Measurements from ENCODE around the gene FIP1L1.

The FIP1L1 gene

DNA sequence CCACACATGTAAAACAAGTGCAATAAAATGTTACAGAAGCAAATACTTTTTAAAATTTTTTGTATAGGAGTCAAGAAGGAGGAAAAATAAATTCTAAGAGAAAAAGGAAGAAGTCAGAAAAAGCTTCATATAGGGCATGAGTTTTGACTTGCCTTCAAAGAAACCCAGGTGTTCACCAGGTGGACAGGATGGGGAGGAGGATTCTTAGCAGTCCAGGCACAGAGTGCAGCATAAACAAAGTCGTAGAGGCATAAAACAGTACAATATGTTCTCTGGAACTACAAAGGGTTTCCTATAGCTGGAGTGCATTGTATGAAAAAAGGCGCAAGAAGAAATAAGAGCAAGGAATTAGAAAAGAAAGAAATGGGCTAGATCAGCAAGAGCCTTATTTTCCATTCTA, 9.7 kb upstream of the FIP1L1 start:
- H3K27me3 ChIP-seq (ENCODE audit: insufficient read depth, poor library complexity, severe bottlenecking), result no peaks in the 10 kb centered on the region
- H3K27ac ChIP-seq (replicated peaks), result no peak overlapping the region
- no peak for DNase-seq (ENCODE audit: low read depth in 1 of 2, low spot score in 1 of 2)
- H3K4me3 ChIP-seq (replicated peaks; ENCODE audit: insufficient read depth, low read length), result no peak overlapping the region
- TF ChIP-seq POLR2AphosphoS5 (IDR thresholded peaks at IDR 0.05; ENCODE audit: low read depth) (no peak), SPI1 (IDR thresholded peaks at IDR 0.05; ENCODE audit: borderline replicate concordance, low read depth) (no peak), GABPA (IDR thresholded peaks at IDR 0.05; ENCODE audit: low read depth) (no peak)
- TF ChIP-seq, protein P1, sequence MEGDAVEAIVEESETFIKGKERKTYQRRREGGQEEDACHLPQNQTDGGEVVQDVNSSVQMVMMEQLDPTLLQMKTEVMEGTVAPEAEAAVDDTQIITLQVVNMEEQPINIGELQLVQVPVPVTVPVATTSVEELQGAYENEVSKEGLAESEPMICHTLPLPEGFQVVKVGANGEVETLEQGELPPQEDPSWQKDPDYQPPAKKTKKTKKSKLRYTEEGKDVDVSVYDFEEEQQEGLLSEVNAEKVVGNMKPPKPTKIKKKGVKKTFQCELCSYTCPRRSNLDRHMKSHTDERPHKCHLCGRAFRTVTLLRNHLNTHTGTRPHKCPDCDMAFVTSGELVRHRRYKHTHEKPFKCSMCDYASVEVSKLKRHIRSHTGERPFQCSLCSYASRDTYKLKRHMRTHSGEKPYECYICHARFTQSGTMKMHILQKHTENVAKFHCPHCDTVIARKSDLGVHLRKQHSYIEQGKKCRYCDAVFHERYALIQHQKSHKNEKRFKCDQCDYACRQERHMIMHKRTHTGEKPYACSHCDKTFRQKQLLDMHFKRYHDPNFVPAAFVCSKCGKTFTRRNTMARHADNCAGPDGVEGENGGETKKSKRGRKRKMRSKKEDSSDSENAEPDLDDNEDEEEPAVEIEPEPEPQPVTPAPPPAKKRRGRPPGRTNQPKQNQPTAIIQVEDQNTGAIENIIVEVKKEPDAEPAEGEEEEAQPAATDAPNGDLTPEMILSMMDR (IDR thresholded peaks at IDR 0.05; ENCODE audit: insufficient read depth, low read length), result no peak
- TF ChIP-seq, protein P2, sequence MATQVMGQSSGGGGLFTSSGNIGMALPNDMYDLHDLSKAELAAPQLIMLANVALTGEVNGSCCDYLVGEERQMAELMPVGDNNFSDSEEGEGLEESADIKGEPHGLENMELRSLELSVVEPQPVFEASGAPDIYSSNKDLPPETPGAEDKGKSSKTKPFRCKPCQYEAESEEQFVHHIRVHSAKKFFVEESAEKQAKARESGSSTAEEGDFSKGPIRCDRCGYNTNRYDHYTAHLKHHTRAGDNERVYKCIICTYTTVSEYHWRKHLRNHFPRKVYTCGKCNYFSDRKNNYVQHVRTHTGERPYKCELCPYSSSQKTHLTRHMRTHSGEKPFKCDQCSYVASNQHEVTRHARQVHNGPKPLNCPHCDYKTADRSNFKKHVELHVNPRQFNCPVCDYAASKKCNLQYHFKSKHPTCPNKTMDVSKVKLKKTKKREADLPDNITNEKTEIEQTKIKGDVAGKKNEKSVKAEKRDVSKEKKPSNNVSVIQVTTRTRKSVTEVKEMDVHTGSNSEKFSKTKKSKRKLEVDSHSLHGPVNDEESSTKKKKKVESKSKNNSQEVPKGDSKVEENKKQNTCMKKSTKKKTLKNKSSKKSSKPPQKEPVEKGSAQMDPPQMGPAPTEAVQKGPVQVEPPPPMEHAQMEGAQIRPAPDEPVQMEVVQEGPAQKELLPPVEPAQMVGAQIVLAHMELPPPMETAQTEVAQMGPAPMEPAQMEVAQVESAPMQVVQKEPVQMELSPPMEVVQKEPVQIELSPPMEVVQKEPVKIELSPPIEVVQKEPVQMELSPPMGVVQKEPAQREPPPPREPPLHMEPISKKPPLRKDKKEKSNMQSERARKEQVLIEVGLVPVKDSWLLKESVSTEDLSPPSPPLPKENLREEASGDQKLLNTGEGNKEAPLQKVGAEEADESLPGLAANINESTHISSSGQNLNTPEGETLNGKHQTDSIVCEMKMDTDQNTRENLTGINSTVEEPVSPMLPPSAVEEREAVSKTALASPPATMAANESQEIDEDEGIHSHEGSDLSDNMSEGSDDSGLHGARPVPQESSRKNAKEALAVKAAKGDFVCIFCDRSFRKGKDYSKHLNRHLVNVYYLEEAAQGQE (IDR thresholded peaks at IDR 0.05; ENCODE audit: insufficient replicate concordance, low read depth), result no peak

DNA sequence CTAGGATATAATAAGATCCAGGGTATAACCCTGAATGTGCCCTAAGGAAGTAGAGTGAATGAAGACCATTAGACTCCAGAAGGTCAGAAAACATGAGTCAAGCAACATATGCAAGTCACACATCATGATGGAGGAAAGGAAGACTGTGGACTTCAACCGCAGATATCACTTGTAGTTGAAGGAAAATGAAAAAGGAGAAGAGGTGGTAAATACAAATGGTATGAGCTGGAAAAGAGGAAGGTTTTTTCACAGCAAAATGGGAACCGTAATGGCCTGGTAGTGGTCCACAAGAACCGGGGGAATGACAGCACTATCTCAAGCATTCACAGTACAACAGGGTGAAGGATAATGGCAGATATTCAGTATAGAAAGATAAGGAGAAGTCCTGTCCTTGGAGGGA, 6.4 kb upstream of the FIP1L1 start:
- peak overlapping the region; percentile 42 for H3K27ac ChIP-seq (replicated peaks)
- no peaks in the 10 kb centered on the region for H3K27me3 ChIP-seq (ENCODE audit: insufficient read depth, poor library complexity, severe bottlenecking)
- TF ChIP-seq, protein P2 (IDR thresholded peaks at IDR 0.05; ENCODE audit: insufficient replicate concordance, low read depth), result no peak
- TF ChIP-seq, protein P1 (IDR thresholded peaks at IDR 0.05; ENCODE audit: insufficient read depth, low read length), result no peak
- no peak for TF ChIP-seq GABPA (IDR thresholded peaks at IDR 0.05; ENCODE audit: low read depth)
- TF ChIP-seq POLR2AphosphoS5 (IDR thresholded peaks at IDR 0.05; ENCODE audit: low read depth), result no peak
- TF ChIP-seq SPI1 (IDR thresholded peaks at IDR 0.05; ENCODE audit: borderline replicate concordance, low read depth), result peak; percentile 69
- H3K4me3 ChIP-seq (replicated peaks; ENCODE audit: insufficient read depth, low read length), result no peak overlapping the region
- peak in 1 of 2 experiments; percentile 48 for DNase-seq (ENCODE audit: low read depth in 1 of 2, low spot score in 1 of 2)

DNA sequence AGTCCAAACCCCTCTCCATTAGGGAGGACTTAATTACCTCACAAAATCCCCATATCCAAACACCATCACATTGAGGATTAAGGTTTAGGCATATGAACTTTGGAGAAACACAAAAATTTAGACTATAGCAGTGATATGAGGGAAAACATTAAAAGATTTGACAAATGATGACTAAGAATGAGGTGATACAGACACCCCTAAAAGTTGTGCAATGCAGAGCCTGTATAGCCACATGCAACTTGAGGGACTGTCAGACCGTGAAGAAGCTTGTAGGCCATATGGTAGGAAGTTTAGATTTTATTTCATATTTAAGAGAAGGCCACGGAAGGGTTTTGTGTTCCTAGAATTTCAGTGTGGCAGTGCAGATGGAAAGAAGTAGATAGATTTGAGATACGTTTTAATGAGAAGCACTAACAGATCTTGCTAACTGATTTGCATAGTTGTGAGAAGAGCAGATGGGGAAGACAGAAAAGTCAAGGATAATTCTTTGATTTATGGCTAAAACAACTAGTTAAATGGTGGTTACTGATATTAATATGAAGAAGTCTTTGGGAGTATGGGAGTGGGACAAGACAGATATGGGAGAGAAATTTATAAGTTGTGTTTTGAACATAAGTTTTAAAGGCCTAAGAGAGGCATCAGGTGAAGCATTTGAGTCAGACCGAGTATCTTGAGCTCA, 5.5 kb upstream of the FIP1L1 start:
- TF ChIP-seq POLR2AphosphoS5 (IDR thresholded peaks at IDR 0.05; ENCODE audit: low read depth) (no peak), GABPA (IDR thresholded peaks at IDR 0.05; ENCODE audit: low read depth) (no peak), SPI1 (IDR thresholded peaks at IDR 0.05; ENCODE audit: borderline replicate concordance, low read depth) (no peak)
- TF ChIP-seq, protein P1 (IDR thresholded peaks at IDR 0.05; ENCODE audit: insufficient read depth, low read length), result no peak
- TF ChIP-seq, protein P2 (IDR thresholded peaks at IDR 0.05; ENCODE audit: insufficient replicate concordance, low read depth), result no peak
- H3K27me3 ChIP-seq (ENCODE audit: insufficient read depth, poor library complexity, severe bottlenecking), result no peaks in the 10 kb centered on the region
- no peak overlapping the region for H3K4me3 ChIP-seq (replicated peaks; ENCODE audit: insufficient read depth, low read length)
- H3K27ac ChIP-seq (replicated peaks), result peak overlapping the region; percentile 42; the same call in 1 of the 2 replicates
- no peak for DNase-seq (ENCODE audit: low read depth in 1 of 2, low spot score in 1 of 2)

All from HL-60 (cell line).